KOPT-K1 (cell line): ENCODE data around the gene ARHGEF19.
"Not testable (repeated sequence)": the region's sequence is repeated elsewhere in the genome, so short reads cannot be mapped to it uniquely, and the experiment has no call there.

Experiments used
- H3K27ac ChIP-seq: fragments of 200-600 bp; sonication (generic); 2 replicates; pipeline ENCODE4 v1.5.1; 2016; ENCODE audit warnings: antibody characterized with exemption, mild to moderate bottlenecking, low read depth, low read length; ENCODE audit not compliant: poor library complexity, severe bottlenecking
- H3K36me3 ChIP-seq: fragments of 200-600 bp; sonication (generic); 2 replicates; pipeline ENCODE4 v1.5.1; 2017; ENCODE audit warnings: antibody characterized with exemption, mild to moderate bottlenecking, low read length, moderate library complexity; ENCODE audit not compliant: insufficient read depth
- H3K9me3 ChIP-seq: fragments of 200-600 bp; sonication (generic); 2 replicates; pipeline ENCODE4 v1.5.1; 2017; ENCODE audit warnings: antibody characterized with exemption, low read length, mild to moderate bottlenecking; ENCODE audit not compliant: insufficient read depth, poor library complexity, severe bottlenecking

ARHGEF19 gene

DNA sequence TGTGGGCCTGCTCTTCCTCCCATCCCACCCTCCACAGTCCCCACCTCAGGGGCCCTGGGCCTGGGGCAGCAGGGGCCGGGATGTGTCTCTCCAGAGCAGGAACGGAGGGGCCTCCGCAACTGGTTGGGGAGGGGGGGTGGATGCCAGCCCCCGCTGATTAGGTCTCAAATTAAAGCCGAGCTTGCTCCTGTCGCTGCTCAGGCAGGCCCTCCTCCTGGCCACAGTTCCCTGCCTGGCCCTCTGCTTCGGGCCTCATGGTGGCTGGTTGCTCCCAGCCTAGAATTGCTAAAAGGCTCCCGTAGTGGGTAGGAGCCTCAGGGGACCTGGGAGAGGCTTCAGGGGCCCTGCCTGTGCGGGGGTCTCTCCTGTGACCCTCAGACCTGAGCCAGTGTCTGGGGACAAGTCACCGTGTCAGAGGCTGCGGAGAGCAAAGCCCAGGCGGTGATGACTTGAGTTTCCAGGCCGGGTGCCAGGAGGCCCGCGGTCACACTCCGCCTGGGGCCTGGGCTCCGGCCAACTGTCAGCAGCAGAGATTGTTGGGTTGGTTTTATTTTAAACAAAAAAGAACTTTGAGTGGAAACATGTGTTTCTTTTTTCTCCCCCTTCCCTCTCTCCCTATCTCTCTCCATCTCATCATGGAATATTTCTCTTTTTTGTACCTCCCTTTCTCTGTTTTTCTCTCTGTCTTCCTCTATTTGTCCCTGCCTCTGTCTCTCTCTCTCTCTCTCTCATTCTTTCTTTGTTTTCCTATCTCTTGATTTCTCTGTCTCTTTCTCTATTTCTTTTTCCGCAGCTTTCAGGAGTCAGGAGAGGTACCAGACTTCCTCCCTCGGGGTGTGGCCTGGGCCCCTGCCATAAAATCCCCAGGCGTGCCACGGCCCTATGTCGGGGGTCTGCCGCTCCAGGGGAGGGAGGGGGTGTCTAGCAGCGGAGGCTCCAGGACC lies 36.6 kb downstream of the ARHGEF19 start:
- no peak overlapping the region for H3K27ac ChIP-seq
- H3K9me3 ChIP-seq, result no peaks in the 10 kb centered on the region
- no peaks in the 10 kb centered on the region for H3K36me3 ChIP-seq

DNA sequence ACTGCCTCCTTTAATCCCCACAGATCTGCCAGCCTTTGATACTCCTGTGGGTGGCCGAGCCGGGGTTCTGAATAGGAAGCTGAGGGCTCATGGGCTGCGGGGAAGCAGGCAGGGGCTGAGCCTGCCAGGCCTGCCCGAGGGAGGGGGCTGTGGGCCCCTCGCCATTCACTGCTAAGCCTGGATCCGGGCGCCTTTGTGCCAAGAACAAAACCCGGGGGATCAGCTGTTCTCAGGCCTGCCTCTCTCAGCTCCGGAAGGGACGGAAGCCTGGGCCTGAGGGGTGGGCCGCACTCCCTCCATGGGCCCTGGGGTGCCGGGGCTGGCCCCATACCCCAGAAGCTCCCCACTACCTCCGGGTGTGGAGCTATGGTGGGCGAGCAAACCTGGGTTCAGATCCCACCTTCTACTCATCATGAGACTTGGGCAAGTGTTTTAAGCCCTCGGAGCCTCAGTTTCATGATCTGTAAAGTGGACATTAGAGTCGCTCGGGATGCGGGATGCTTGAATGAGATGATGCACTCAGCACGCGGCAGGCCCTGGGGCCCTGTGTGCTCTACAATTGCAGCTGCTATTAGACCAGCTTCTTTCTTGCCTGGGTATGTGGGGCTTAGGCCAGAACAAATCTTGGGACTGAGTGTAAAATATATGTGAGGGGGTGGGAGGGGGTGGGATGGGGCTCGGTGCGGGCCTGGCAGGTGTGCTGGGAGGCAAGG lies 37.4 kb downstream of the ARHGEF19 start:
- H3K36me3 ChIP-seq, result no peaks in the 10 kb centered on the region
- no peak overlapping the region for H3K27ac ChIP-seq
- no peaks in the 10 kb centered on the region for H3K9me3 ChIP-seq

DNA sequence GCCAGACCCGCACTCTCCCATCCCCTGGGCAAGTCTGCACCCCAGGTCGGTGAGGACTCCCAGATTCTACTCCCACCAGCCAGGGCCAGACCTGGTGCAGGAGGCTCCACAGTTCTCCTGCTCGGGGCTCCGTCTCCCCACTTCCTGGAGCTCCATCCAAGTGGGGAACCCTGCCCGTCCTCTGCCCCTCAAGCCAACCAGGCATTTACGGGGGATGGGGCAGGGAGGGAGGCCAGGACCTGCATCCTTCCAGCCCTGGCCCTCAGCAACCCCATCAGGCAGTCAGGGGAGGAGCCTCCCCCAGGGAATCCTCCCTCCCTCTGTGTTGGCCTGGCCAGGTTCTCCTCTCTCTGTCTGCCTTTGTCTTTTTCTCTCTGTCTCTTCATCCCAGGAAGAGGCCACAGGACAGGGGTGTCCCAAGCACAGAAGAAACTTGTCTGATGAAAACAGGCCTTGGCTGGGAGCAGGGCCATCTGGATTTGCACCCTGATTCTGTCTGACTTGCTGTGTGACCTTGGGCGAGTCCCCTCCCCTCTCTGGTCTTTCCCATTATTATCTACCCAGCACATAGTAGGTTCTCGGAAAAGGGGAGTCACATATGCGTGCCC lies 38.1 kb downstream of the ARHGEF19 start:
- no peaks in the 10 kb centered on the region for H3K9me3 ChIP-seq
- no peaks in the 10 kb centered on the region for H3K36me3 ChIP-seq
- no peak overlapping the region for H3K27ac ChIP-seq

DNA sequence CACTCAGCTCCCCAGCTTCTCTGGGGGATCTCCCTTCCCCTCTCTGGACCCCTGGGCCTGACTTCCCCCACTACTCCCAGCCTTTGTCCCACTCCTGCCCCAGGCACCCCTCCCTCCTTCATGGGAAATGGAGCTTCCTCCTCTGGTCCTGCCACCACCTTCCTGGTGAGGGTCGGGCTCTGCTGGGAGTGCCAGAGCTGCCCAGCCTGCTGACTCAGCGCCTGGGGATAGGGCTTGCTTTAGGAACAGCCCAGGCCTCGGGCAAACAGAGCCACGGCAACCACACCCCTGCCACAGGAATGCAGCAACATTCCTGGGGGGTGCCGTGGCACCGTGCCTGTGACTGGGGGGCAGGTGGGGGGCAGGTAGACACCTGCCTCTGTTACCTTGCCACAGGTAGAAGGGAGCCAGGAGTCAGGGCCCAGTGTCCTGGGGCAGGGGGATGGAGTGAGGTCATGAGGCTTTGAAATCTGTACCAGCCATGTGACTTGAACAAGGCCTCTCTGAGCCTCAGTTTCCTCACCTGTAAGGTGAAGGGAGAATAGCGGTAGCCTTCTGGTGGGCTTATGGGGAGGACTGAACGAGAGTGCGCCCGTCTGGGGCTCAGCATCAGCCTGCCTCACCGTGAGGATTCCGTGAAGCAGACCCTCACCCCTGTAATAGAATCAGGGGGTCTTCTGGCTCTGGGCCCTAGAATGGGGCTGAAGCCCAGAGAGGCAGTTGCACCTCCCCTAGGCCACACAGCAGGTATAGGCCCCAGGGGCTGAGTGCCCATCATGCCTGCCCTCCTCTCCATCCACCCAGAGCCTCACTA lies 38.8 kb downstream of the ARHGEF19 start:
- H3K27ac ChIP-seq, result no peak overlapping the region

DNA sequence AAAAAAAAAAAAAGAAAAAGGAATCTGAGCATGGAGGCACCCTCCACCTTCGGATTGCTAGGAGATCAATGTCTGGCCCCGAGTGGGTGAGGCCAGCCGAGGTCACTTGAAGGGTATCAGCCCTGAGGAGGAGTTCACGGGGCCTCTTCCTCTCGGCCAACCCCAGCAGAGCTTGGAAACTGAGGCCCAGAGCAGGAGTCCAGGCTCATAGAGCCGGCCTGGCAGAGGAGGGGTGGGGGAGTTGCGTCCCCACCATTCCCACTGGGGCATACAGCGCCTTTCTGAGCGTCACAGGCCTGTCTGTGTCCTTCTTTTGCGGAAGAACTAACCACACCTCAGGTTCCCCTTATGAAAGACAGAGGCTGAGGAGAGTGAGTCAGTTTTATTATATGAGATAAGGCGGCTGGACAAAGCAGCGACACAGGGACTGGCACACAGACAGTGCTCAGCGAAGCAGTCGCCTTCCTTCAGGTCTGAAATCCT lies 39.4 kb downstream of the ARHGEF19 start:
- H3K36me3 ChIP-seq, result no peaks in the 10 kb centered on the region
- no peak overlapping the region for H3K27ac ChIP-seq
- no peaks in the 10 kb centered on the region for H3K9me3 ChIP-seq

More for the DNA sequence above, 38.8 kb downstream of the ARHGEF19 start:
- no peaks in the 10 kb centered on the region for H3K36me3 ChIP-seq
- H3K9me3 ChIP-seq, result no peaks in the 10 kb centered on the region

- Histone ChIP-seq H3K27ac (no peak overlapping the region), H3K36me3 (no peaks in the 10 kb centered on the region), H3K9me3 (no peaks in the 10 kb centered on the region)
Measured at GRCh38 chr1:16172218-16172830, 40.1 kb downstream of the ARHGEF19 start.

DNA sequence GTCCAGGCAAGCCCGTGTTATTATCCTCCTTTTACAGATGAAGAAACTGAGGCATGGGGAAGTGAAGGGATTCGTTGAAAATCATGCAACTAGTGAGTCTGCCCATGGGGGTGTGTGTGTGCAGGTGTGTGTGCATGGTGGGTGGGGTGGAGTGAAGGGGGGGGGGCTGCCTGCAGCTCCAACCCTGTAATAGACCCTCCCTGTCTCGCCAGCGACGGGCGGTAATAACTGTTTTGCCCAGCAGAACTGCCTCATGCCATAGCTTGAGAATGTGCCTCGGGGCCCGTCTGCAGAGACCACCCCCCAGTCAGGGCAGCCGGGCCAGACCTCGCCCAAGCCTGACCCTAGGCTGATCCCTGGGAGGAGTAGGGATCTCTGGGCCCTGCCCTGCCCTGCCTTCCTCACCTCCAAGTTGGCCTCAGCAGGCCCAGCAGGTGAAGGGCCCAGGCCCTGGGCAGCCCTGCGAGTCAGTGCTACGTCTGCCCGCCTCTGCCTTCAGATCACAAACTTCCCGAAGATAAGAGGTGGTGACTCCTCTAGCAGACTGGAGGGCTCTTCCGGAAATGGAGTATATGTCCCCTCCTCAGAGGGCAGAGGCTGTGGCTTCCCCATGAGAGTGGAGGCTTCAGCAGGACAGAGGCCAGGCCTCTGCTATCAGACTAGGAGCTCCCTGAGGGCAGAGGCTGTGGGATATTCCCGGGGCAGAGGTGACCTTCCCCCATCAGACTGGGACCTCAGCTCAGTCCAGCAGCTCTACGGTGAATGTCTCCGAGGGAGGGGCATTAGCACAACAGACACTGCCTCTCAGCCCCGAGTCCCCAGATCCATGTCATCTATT lies 40.9 kb downstream of the ARHGEF19 start:
- Histone ChIP-seq H3K9me3 (no peaks in the 10 kb centered on the region), H3K27ac (no peak overlapping the region), H3K36me3 (no peaks in the 10 kb centered on the region)

- no peak overlapping the region for H3K27ac ChIP-seq
- no peaks in the 10 kb centered on the region for H3K36me3 ChIP-seq
Measured at GRCh38 chr1:16170283-16170673, 42.2 kb downstream of the ARHGEF19 start.

GRCh38 chr1:16168622-16169360 lies 43.7 kb downstream of the ARHGEF19 start:
- H3K9me3 ChIP-seq, result no peaks in the 10 kb centered on the region
- no peaks in the 10 kb centered on the region for H3K36me3 ChIP-seq
- no peak overlapping the region for H3K27ac ChIP-seq

More at GRCh38 chr1:16170283-16170673, 42.2 kb downstream of the ARHGEF19 start:
- H3K9me3 ChIP-seq, result no peaks in the 10 kb centered on the region

DNA sequence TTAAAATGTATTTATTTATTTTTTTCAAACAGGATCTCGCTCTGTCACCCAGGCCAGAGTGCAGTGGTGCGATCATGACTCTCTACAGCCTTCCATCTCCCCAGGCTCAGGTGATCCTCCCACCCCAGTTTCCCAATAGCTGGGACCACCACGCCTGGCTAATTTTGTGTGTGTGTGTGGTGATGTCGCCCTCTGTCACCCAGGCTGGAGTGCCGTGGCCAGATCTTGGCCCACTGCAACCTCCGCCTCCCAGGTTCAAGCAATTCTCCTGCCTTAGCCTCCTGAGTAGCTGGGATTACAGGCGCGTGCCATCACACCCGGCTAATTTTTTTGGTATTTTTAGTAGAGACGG lies 44.3 kb downstream of the ARHGEF19 start:
- not testable (repeated sequence) for H3K36me3 ChIP-seq, H3K9me3 ChIP-seq, H3K27ac ChIP-seq

GRCh38 chr1:16167331-16168143 lies 44.9 kb downstream of the ARHGEF19 start:
- Histone ChIP-seq H3K36me3 (no peaks in the 10 kb centered on the region), H3K27ac (no peak overlapping the region), H3K9me3 (no peaks in the 10 kb centered on the region)

GRCh38 chr1:16166117-16166516 lies 46.3 kb downstream of the ARHGEF19 start:
- Histone ChIP-seq H3K36me3 (no peaks in the 10 kb centered on the region), H3K27ac (no peak overlapping the region), H3K9me3 (no peaks in the 10 kb centered on the region)
